GM18520 (cell line): ENCODE data around the gene ATM.
A peak's percentile ranks its signal among the peaks of the same experiment; 100 is the strongest.
"Not testable (repeated sequence)": the region's sequence is repeated elsewhere in the genome, so short reads cannot be mapped to it uniquely, and the experiment has no call there.

Experiments
- ATAC-seq: cut with Tn5 transposase; IDR thresholded peaks from one replicate; pipeline ENCODE4 v1.9.1; 2021; ENCODE audit not compliant: unreplicated experiment

Gene ATM

GRCh38 chr11:108221911-108222573, 825 bp upstream of the ATM start:
- no peak for ATAC-seq

- peak; percentile 22 for ATAC-seq
Observed at GRCh38 chr11:108223348-108224149, 682 bp downstream of the ATM start.

GRCh38 chr11:108224366-108224765, 1.5 kb downstream of the ATM start:
- ATAC-seq = no peak

GRCh38 chr11:108224911-108225786, 2.3 kb downstream of the ATM start:
- no peak for ATAC-seq

GRCh38 chr11:108226036-108226435, 3.2 kb downstream of the ATM start:
- no peak for ATAC-seq

GRCh38 chr11:108228251-108228650, 5.4 kb downstream of the ATM start:
- ATAC-seq = no peak

GRCh38 chr11:108233277-108233945, 10.5 kb downstream of the ATM start:
- no peak for ATAC-seq

DNA sequence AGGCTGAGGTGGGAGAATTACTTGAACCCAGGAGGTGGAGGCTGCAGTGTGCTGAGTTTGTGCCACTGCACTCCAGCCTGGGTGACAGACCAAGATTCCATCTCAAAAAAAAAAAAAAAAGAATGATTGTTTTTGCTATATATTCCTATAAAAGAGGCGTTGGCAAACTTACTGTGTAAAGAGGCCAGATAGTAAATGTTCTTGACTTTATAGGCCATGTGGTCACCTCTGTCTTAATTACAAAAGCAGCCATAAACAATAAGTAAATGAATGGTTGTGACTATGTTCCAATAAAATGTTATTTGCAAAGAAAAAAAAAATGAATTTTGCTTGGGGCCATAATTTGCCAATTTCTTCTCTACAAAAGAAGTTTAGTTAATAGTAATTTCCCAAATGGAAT, 12.3 kb downstream of the ATM start:
- no peak for ATAC-seq

- ATAC-seq = no peak
Observed at GRCh38 chr11:108235633-108236032, 12.8 kb downstream of the ATM start.

- peak; percentile 36 for ATAC-seq
Observed at GRCh38 chr11:108237058-108237481, 14.2 kb downstream of the ATM start.

GRCh38 chr11:108239076-108239475, 16.2 kb downstream of the ATM start:
- ATAC-seq = no peak

DNA sequence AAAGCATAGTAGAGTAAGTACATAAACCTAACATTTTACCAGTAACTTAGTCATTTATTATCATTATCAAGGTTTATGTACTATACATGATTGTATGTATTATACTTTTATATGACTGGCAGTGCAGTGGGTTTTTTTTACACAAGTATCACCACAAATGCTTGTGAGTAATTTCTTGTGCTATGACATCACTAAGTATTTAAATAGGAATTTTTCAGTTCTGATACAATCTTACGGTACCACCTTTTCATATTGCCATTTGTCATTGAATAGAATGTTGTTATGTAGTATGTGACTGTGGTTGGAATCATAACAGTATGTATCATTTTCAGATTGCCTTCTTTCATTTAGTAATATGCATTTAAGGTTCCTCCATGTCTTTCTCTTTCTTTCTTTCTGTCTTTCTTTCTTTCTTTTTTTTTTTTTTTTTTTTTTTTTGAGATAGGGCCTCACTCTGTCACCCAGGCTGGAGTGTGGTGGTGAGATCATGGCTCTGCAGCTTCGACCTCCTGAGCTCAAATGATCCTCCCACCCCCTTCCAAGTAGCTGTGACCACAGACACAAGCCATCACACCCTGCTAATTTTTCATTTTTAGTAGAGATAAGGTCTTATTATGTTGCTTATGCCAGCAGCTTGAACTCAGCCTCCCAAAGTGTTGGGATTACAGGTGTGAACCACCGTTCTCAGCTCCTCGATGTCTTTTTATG, 18.6 kb downstream of the ATM start:
- no peak for ATAC-seq

DNA sequence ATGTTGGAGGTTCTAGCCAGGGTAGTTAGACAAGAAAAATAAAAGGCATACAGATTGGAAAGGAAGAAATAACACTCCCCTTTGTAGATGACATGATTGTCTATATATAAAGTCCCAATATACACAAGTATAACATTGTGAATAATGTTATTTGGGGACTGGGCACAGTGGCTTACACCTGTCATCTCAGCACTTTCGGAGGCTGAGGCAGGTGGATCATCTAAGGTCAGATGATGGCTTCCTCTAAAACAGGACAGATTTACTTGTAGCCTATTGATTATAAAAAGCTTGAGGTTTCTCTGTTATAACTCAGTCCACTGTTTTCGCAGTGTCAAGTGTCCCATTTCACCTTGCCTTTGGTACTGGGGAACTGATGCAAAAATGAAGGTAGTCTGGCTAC, 19.6 kb downstream of the ATM start:
- no peak for ATAC-seq

GRCh38 chr11:108246308-108246707, 23.4 kb downstream of the ATM start:
- ATAC-seq = no peak

GRCh38 chr11:108246885-108247284, 24.0 kb downstream of the ATM start:
- ATAC-seq = no peak

DNA sequence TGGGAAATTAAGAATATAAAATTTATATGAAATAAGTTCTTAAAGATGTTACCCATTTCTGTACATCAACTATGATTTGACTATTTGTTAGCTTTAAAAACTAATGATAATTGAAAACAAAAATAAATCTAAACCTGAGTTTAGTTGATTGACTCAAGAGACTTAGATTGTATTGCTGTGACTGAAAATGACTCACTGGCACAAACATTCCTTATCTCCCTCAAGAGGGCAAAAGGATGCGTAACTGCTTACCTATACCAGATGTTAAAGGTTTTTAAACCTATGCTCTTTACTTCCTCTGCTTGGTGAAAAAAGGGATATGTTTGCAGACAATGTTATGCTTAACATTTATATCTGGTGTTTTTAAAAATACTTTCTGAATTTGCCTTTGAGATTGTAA, 30.3 kb downstream of the ATM start:
- no peak for ATAC-seq

DNA sequence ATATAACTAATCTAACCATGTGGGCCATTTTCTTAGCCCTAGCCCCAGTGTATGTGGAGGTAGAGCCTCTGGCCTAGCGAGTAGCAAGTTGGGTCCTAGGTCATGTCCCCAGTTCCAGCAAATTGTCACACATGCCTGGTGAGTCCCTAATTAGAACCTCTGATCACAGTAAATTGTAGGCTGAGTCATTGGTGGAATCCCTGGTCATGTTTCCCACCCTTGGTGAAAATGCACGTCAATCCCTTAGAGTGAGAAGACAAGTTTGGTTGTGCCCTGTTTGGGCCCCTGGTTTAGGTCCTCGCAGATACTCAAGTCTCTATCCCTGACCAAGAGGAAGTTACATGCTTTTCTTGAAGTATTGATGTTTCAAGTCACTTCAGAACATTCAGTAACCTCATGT, 46.7 kb downstream of the ATM start:
- ATAC-seq = no peak

DNA sequence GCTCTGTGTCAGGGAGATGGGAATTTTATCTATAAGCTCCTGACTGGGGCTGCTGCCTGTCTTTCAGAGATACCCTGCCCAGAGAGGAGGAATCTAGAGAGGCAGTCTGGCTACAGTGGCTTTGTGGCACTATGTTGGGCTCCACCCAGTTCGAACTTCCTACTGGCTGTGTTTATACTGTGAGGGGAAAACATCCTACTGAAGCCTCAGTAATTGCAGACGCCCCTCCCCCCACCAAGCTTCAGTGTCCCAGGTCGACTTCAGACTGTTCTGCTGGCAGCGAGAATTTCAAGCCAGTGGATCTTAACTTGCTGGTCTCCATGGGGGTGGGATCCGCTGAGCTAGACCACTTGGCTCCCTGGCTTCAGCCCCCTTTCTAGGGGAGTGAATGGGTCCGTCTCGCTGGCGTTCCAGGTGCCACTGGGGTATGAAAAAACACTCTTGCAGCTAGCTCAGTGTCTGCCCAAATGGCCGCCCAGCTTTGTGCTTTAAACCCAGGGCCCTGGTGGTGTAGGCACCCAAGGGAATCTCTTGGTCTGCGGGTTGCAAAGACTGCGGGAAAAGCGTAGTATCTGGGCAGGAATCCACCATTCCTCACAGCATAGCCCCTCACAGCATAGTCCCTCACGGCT, 54.2 kb downstream of the ATM start:
- ATAC-seq = not testable (repeated sequence)

DNA sequence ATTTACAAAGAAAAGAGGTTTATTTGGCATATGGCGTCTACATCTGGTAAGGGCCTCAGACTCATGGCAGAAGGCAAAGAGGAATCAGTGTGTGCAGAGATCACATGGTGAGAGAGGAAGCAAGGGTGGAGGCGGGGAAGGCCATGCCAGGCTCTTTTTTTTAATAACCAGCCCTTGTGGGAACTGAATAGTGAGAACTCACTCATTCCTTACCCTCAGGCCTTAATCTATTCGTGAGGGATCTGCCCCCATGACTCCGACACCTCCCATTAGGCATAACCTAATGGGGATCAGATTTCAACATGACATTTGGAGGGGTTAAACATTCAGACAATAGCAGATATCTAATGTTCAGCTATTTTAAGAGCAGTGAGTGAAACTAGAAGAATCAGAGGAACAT, 55.7 kb downstream of the ATM start:
- ATAC-seq = no peak

DNA sequence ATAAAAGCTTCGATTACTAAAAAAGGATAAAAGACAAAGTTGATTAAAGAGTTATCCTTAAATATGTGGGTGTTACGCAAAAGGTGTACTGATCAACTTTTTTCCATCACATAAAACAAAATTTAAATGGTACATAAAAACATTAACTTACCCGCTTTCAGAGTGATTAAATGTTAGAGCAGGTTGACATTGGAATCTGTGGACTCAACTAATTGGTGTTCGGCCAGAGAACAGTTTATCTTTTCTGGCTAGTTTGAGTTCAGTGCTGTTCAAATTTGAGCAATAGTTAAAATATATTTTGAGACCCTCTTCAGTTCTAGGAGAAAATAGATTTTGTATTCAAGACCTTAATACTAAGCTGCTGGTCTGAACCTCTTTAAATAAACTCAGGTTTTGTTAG, 56.1 kb downstream of the ATM start:
- ATAC-seq = no peak
